Epithelial cell of prostate (primary cell): Measurements from ENCODE around the gene NDUFV3.
"Not testable (repeated sequence)": the region's sequence is repeated elsewhere in the genome, so short reads cannot be mapped to it uniquely, and the experiment has no call there.

Source experiments
- DNase-seq: peaks from one replicate; pipeline ENCODE4 v3.0.0-alpha.2; 2011; ENCODE audit warnings: low read depth, low spot score
- H3K27ac ChIP-seq: fragments of 450-650 bp; 2 replicates; pipeline ENCODE4 v1.5.1; 2017; ENCODE audit warnings: mild to moderate bottlenecking

Gene NDUFV3

GRCh38 chr21:42855171-42855936 lies 37.8 kb upstream of the NDUFV3 start:
- no peak for DNase-seq
- H3K27ac ChIP-seq = no peak overlapping the region

GRCh38 chr21:42855937-42856335 lies 37.2 kb upstream of the NDUFV3 start:
- DNase-seq = no peak
- H3K27ac ChIP-seq = no peak overlapping the region

DNA sequence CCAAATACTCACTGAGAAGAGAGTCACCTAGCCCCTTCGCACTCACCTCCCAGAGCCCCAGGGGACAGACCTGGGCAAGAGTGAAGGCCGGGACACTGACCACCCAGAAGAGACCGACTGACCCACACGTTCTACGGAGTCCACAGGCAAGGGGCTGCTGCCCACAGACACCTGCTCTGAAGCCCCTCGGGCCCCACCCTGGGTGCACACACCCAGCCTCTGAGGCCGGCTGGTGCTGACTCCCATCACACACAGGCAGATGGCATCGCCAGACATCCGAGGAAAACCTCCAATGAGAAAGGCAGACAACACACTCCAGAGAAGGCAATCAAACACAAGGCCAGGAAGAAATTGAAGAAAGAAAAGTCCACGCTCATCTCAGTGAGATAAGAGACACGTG lies 35.9 kb upstream of the NDUFV3 start:
- no peak overlapping the region for H3K27ac ChIP-seq
- DNase-seq = no peak

- H3K27ac ChIP-seq = no peak overlapping the region
Measured at GRCh38 chr21:42858185-42858847, 34.8 kb upstream of the NDUFV3 start.

GRCh38 chr21:42858957-42859890 lies 33.9 kb upstream of the NDUFV3 start:
- no peak overlapping the region for H3K27ac ChIP-seq
- DNase-seq = no peak

More at GRCh38 chr21:42858185-42858847, 34.8 kb upstream of the NDUFV3 start:
- no peak for DNase-seq

DNA sequence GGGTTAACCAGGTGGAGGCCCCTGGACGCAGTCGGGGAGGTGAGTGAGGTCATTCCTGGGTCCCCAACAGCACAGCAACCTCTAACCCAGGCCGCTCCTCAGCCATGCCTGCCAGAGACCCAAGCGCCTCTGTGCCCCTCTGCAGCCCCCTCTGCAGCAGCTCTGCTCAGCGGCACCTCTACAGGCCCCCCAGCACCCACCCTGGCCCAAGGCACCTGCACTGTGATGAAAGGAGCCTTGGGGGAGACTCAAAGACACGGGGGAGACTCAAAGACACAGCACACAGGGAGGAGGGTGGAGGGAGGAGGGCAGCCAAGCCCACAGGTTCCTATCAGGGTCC lies 33.2 kb upstream of the NDUFV3 start:
- H3K27ac ChIP-seq = no peak overlapping the region
- DNase-seq = no peak

DNA sequence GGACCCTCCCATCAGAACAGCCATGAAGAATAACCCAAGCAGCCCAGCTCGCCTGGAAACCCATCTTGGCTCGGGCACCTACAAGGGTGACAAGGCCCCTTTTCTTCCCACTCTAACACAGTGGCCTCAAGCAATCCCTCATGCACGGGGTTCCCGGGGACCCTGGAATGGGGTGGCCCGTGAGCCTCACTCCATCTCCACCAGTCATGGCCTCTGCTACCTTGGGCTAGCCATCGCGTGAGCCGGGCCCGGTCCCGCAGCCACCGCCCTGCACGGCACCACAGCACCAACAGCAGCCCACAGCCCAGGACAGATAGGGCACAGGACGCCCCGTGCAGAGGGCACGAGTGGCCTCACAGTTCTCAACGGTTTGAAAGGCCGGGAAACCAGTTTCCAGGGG lies 32.8 kb upstream of the NDUFV3 start:
- no peak for DNase-seq
- H3K27ac ChIP-seq = no peak overlapping the region

- no peak for DNase-seq
- no peak overlapping the region for H3K27ac ChIP-seq
Measured at GRCh38 chr21:42861311-42861847, 31.7 kb upstream of the NDUFV3 start.

- DNase-seq = no peak
- no peak overlapping the region for H3K27ac ChIP-seq
Measured at GRCh38 chr21:42861848-42862400, 31.2 kb upstream of the NDUFV3 start.

DNA sequence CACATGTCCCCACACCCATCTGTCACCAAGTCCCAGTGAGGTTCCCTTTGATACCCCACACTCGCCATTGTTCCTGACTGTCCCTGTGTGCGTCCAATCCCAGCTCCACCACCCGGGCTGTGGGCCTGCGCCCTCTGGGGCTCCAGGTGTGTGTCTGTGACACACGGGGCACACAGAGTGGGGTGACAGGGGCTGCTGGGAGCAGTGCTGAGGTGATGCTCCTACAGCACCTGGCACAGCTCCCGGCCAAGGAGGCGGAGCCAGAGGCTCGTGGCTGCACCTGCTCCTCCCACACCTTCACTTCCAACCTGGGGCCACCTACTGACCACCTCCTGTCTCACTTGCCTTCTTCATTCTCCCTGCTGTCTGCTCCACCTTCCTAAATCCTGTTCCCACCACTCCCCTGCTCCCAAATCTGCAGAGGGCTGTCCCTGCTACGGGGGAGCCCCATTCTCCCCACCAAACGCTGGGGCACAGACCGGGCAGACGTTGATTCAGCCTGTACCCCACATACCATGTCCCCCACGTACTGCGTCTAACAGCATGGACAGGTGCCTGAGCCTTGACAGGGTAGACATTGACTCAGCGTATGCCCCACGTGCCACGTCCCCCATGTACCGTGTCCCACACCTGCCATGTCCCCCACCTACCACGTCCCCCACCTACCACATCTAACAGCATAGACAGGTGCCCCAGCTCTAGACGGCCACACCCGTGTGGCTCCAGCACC lies 30.2 kb upstream of the NDUFV3 start:
- DNase-seq = no peak
- no peak overlapping the region for H3K27ac ChIP-seq

- no peak overlapping the region for H3K27ac ChIP-seq
- DNase-seq = no peak
Measured at GRCh38 chr21:42863504-42863870, 29.6 kb upstream of the NDUFV3 start.

DNA sequence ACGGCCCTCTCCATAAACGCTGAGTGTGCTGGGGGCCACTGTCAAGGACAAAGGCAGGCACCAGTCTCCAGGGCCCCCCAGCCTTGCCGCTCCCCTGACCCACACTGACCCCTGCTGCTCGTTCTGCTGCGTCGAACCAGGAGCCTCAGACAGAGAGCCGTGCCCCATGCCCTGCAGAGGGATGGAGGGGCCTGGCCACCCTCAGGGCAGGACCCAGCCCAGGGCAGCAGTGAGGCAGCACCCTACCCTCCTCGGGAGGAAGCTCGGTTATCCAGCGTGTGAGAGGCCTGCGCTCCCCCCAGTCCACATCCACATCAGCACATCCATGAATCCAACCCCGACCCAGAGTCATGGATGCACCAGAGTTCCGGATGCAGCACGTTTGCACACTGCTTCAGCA lies 28.8 kb upstream of the NDUFV3 start:
- H3K27ac ChIP-seq = no peak overlapping the region
- no peak for DNase-seq

- no peak overlapping the region for H3K27ac ChIP-seq
Measured at GRCh38 chr21:42864815-42865775, 28.0 kb upstream of the NDUFV3 start.

DNA sequence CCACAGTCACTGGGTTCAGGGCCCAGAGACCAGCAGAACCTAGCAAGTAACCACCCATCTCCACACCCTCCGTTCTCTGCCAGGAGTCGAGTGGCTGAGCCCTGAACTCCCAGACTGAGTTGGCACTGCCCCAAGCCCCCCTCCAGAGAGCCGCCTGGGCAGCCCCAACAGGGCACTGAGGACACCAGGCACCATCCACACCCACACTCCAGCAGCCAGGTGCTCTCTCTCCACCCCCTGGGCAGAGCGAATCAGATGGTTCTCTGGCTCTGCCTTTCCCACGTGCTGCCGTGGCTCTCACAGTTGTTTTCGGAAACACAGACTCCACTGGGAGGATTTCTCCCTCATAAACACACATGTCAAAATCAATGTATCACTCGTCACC lies 27.3 kb upstream of the NDUFV3 start:
- no peak overlapping the region for H3K27ac ChIP-seq
- no peak for DNase-seq

More at GRCh38 chr21:42864815-42865775, 28.0 kb upstream of the NDUFV3 start:
- DNase-seq = no peak

GRCh38 chr21:42868196-42868595 lies 24.9 kb upstream of the NDUFV3 start:
- no peak overlapping the region for H3K27ac ChIP-seq

GRCh38 chr21:42873096-42873495 lies 20.0 kb upstream of the NDUFV3 start:
- no peak for DNase-seq
- H3K27ac ChIP-seq = no peak overlapping the region

More at GRCh38 chr21:42868196-42868595, 24.9 kb upstream of the NDUFV3 start:
- no peak for DNase-seq

DNA sequence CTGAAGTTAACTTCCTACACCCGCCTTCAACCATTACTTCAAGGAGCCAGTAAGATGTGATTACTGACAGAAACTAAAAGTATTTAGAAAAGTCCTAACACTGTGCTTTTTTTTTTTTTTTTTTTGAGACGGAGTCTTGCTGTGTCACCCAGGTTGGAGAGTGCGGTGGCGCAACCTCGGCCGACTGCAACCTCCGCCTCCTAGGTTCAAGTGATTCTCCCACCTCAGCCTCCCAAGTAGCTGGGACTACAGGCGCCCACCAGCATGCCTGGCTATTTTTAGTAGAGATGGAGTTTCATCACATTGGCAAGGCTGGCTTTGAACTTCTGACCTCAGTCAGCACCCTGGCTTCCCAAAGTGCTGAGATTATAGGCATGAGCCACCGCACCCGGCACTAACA lies 17.3 kb upstream of the NDUFV3 start:
- DNase-seq, H3K27ac ChIP-seq: not testable (repeated sequence)

GRCh38 chr21:42878678-42878992 lies 14.5 kb upstream of the NDUFV3 start:
- H3K27ac ChIP-seq = peak overlapping the region; percentile 85

More at GRCh38 chr21:42878678-42878992, 14.5 kb upstream of the NDUFV3 start:
- peak; percentile 10 for DNase-seq
